GM18858 (cell line): Measurements from ENCODE around the gene OR2V2.

Experiments
- ATAC-seq: cut with Tn5 transposase; IDR thresholded peaks from one replicate; pipeline ENCODE4 v1.9.1; 2021; ENCODE audit not compliant: unreplicated experiment

OR2V2 gene

DNA sequence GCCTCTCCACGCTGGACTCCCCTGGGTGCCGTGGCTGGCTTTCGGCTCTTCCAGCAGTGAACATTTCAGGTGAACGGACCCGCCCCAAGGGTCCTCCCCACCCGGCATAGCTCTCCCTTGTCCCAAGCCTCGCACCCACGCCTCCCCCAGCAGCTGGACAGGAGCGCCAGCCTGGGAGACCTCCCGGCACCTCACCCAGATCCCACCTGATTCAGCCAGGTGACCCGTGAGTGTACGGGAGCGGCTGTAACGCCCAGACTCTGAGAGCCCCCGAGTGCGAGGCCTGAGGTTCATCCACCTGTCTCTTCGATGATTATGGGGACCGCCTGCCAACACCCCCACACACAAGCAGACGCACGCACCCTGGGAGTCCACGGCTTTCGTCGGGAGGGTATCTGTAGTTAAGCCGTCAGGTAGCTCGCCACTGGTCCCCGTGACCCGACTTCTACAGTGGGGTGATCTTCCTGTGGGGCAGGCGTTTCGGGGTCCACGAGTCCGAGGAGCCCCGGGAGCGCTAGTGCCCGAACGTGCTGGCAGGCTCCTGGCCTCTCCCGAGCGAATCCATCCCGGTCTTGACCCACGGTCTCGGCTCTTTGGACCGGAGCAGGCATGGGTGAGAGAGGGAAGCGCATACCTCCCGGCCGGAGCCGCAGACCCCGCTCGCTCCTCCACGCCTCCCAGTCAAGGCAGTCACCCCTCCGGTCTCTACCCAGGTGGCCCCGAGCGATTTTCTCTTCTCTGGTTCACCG, 42.8 kb downstream of the OR2V2 start:
- ATAC-seq: no peak

- no peak for ATAC-seq
Observed at GRCh38 chr5:181190711-181191525, 43.5 kb downstream of the OR2V2 start.

GRCh38 chr5:181191526-181192336, 44.3 kb downstream of the OR2V2 start:
- ATAC-seq: peak; percentile 33

DNA sequence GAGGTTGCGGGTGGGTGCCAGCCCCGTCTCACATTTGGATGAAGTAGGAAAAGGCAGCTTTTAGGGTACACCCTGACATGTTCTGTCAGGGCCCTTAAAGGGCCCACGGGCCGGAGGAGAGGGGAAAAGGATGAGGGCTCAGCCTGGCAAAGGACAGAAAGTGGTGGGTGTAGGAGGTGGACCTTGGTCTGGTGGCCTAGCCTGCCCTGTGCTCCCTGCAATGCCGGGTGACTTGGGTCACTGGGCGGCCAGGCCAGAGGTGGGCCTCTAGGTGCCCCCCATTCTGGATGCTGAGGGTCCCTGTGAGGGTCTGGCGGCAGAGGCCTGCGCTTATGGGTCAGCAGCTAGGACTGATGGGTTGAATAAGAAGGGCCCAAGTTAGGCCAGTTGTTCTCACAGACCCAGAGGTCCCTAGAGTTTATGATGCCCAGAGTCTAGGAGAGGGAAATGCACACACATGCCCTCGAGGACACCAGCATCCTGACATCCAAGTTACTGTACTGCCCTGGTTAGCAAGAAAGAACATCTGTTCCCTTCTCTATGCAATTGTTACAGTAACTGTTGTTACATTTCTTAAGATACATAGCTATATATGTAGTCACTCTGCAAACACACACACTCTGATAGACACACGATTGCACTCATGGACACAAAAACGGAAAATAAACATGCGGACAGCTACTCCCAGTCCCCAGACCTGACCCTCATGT, 45.1 kb downstream of the OR2V2 start:
- no peak for ATAC-seq

DNA sequence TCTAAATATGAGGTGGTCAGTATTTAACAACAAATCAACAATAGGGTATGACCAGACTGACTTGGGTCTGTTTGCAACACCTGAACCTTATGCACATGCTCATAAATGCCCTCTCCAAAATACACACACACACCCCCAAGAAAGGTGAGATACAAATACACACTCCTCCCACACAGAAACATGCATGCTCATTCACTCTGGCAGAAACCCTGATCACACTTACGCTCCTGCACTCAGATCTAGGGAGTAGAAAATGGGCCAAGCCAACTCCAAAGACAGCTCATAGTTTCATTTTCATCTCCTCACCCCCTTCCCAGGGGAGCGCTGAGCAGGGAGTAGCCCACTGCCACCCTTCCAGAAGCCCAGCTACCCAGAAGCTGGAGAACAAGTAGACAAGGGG, 46.3 kb downstream of the OR2V2 start:
- ATAC-seq: no peak

DNA sequence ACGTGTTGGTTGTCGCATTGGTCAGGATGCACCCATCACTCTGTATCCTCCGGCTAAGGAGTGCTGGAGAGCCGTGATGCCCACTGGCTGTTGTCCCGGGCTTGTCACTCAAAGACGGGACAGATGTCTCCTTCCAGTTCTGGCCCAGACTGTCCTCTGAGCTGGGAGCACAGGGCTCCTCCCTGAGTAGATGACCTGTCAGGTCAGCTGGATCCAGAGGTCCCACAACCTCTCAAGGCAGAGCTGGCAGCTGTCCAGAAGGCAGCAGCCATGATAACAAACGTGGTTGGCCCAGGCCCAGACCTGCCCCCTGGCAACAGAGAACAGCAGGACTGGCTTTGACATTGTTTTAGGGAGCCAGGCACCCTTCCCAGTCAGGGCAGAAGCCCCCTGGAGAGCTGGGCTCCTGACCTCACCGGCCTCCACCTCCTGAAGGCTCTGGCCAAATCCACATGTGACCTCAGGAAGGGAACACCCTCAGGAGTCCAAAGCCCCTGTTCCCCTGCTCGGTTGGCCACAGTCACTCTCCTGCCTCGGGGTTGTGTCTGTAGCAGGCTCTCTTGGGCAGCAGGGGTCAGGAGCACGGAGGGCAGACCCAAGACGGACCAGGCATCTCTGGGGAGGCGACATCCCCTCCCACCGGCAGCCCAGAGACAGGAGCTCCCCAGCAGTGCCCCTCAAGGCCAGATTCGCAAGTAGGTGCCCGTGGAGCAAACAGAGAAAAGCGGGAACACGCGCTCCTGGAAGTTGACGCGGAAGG, 47.3 kb downstream of the OR2V2 start:
- ATAC-seq: no peak

- no peak for ATAC-seq
Observed at GRCh38 chr5:181195249-181195761, 47.9 kb downstream of the OR2V2 start.

GRCh38 chr5:181197326-181197951, 50.1 kb downstream of the OR2V2 start:
- ATAC-seq: no peak

DNA sequence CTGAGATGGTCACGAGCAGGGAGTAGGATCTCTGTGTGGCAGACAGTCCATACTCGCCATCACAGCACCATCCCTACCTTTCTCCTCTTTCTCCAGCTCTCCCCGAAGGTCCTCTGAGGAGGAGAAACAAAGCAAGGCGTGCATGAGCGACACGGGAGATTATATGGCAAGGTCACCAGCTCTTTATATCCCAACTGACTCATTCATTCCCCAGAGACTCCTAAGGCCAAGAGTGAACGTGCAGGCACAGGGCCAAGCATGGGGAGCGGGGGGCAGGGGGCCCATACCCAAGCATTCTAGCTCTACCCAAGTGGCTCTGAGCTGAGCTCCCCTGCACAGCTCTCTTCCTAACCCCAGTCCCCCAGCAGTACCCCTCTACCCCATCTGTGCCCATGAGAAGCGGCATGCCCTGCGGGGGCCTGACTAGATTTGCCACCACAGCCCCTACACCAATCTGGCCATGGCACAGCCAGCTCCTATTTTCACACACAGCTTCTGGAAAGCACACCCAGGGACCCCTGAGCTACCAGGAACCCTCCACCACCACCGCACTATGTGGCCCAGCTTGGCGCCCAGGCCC, 50.8 kb downstream of the OR2V2 start:
- ATAC-seq: no peak

DNA sequence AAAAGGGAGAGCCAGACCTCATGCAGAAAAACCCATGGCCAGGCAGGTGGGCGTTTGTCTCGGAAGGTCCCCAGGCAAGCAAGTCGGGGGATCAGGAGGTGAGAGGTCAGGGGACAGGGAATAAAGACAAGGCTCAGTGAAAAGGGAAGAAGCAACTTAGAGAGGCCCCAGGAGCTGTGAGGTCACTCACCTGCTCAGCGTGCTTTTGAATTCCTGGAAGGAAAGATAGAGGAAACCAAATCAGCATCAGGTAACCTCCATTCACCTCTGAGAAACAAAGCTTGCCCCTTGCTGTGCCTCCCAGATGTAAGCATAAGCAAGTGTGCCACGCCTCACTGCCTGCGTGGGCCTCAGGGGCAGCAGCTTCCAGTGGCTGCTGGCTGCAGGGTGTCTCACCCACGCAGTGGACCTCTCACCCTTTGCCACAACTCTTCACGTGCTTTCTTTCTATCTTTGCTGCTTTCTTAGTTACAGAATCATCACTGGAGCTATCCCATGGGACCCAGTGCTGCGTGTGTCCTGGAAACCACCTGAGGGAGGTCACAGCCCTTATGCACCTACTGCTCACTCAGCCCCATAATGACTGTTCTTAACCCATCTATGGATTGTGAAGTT, 51.6 kb downstream of the OR2V2 start:
- peak; percentile 70 for ATAC-seq

DNA sequence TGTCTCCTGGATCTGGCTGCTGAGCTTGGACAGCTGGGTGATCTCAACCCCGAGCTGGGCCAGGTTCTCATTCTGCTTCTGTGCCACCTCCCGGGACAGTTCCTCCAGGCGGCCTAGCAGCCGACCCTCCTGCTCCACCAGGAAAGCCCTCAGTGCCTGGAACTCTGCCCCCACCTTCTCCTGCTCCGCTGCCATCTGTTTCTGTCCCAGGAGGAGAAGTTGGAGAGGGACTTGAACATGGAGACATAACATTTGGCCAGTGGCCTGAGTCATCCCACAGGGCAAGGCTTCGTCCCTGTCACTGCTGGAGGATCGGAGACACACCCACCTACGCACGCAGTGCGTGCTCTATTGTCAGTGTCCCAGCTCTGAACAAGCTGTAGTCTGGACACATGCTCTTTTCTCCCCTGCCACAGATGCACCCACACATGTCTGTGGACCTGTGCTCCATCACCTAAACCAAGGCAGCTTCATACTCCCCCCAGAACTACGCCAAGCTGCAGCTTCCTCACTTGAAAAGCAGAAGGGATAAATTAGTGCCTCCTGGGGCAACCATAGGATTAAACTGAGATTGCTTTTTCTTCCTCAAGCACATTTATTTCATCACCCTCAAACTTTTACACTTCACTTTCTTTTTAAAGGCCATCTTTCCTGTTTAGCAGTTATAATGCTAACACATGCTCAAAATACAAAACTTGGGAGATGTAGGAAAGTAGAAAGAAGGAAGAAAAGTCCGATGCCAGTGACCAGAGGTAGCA, 52.7 kb downstream of the OR2V2 start:
- ATAC-seq: no peak

DNA sequence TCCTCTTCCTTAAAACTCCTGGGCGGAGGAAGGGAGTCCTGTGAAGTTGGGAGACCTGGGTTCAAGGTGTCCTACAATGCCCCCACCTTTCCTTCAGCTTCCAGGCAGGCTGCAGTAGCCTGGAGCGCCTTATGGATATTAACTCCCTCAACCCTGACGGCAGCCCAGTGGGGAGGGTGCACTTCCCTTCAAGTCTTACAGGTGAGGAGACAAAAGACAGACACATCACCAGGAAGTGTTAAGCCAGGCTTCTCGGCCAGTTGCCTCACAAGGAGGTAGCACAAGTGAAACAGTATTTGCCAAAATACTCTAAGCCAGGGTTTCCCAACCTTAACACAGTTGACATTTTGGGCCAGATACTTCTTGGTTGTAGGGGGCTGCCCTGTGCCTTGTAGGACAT, 53.4 kb downstream of the OR2V2 start:
- no peak for ATAC-seq

DNA sequence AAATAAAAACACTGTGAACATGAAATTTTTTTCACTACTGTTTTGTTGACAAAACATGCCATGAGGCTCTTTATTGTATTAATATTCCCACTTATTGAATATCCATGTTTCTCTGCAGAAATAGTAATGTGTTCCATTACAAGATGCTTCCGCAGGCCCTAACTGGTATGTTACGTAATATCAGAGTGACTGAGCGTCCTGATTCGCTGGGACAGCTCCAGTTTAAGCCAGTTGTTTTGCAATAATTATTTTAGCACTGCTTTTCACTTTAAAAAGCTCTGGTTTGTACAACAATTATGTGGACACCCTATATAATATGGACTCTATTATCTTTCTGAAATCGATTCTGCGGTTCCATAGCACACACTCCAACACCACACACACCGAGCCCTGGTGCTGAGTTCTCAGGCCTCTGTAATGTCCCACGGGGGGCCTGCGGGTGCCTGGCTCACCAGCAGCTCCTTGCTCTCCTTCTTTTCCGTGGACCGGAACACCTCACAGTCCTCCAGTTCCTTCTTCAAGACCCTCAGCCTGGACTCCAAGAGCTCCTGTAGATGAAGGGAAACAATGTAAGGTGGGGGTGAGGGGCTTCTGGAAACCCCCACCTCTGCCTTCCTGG, 55.8 kb downstream of the OR2V2 start:
- ATAC-seq: no peak

GRCh38 chr5:181203777-181204112, 56.4 kb downstream of the OR2V2 start:
- no peak for ATAC-seq

- ATAC-seq: no peak
Observed at GRCh38 chr5:181204113-181204825, 56.9 kb downstream of the OR2V2 start.

DNA sequence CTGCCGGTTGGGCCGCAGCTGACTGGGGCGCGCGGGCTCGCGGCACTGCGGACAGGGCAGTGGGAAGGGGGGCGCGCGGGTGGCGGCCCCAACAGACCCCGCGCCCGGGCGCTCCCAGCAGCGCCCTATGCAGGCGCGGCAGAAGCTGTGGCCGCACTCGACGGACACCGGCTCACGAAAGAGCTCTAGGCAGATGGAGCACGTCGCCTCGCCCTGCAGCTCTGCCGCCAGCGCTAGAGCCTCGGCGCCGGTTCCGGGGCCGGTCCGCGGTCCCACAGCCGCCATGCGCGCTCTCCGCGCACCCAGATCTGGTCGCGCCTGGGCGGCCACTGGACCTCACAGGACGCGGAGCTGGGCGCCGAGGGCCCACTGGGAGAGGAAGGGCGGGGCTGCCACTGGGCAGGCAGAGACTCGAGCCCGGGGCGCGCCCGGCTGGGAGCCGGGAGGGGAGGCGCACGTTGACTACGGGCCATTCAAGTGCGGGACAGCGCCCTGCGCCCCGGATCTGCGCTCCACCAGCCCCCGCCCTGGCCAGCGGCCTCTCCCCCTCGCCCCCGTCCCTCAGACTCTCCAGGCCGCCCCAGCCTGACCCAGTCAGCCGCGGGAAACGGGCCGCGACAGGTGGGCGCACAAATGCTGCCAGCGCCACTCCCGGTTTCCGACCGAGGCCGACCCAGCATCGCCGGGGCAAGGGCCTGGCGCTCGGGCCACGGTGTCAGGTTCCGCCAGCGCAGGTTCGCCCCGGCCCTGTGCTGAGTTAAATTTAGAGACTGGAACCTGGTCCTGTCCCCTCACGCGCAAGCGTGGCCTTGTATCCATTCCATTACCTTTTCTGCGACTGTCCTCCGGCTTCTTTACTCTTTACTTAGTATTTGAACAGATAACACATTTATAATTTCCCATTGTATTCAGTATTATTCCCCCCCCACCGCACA, 57.7 kb downstream of the OR2V2 start, which contains the start of gene TRIM7:
TSS of gene TRIM7 (minus strand) at position 371 of the 935 bp plus-strand sequence. CDS start at position 285, 86 bp downstream.
- ATAC-seq: no peak
